GM12872 (cell line): ENCODE data around the gene CGREF1.

Experiments
- TF ChIP-seq, protein P1 (sequence below): IDR thresholded peaks from 3 replicates; pipeline ENCODE4 v1.5.1; 2011; ENCODE audit warnings: low read depth, mild to moderate bottlenecking, low read length, moderate library complexity; ENCODE audit not compliant: insufficient read depth

The CGREF1 gene

DNA sequence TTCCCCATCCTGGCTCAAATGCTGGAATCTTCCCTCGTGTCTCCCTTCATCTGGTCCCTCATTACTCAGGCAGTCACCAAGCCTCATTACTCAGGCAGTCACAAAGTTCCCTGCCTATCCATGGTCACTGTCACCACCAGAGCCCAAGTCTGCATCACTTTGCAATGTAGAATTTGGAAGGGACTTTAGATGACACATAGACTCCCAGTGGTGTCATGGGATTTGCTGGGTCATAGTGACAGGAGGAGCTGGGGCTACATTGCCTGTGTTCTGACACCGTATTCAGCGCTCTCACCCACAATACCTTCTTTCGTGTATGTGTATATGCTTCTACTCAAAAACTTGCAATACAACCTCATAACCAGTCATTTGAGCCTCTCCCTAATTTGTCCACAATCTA lies 42.6 kb downstream of the CGREF1 start:
- TF ChIP-seq, protein P1, sequence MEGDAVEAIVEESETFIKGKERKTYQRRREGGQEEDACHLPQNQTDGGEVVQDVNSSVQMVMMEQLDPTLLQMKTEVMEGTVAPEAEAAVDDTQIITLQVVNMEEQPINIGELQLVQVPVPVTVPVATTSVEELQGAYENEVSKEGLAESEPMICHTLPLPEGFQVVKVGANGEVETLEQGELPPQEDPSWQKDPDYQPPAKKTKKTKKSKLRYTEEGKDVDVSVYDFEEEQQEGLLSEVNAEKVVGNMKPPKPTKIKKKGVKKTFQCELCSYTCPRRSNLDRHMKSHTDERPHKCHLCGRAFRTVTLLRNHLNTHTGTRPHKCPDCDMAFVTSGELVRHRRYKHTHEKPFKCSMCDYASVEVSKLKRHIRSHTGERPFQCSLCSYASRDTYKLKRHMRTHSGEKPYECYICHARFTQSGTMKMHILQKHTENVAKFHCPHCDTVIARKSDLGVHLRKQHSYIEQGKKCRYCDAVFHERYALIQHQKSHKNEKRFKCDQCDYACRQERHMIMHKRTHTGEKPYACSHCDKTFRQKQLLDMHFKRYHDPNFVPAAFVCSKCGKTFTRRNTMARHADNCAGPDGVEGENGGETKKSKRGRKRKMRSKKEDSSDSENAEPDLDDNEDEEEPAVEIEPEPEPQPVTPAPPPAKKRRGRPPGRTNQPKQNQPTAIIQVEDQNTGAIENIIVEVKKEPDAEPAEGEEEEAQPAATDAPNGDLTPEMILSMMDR: no peak

DNA sequence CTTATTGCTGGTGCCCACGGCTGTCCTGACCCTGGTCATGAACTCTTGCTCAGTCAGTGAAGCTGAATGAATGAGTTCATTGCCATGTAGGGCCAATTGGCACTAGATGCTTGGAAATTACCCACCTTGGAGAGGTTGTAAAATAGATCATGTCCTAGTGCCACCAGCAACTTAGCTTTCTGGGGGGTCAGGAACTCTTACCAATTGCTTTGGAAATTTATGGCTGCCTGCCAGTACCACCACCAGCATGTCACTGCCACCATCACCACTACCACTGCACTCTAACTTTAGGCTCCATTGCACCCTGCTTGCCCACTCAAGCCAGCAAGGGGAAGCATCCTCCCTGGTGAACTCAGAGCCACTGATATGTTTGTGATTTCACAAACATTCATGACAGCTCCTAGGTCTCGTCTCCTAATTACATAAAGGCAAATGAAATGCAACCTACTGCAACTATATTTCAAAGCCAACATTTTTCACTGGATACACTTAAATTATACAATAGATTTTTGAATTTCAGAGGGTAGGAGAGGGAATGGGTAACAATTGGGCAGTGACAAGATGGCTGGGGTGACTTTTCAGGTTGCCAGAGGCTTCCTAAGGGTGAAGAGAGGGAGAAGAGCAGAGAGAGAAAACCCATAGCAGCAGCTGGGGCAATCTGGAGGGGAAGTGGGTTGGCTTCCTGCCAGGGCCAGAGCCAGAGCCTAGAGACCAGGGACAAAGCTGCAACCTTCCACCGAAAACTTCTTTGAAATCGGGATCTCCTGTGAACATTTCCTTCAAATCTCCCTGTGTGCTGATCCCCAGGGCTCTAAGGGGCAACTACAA lies 44.0 kb downstream of the CGREF1 start:
- TF ChIP-seq, protein P1: no peak

DNA sequence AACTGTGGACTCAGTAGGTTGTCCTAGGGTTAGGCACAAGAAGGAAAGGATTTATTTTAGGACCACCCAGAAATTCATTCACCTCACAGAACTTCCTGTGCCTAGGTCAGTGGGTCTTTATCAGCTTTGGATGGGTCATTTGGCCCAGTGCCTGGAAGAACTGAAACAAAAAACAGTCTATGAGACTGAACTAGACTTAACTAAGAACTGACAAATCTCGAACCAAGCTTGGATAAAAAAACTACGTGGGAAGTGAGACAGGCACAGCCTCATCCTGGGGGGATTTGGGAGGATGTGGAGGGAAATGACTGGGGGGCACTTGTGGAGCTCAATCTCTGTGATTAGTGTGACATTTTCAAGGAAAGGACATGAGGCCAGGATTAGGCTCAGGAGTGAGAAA lies 45.1 kb downstream of the CGREF1 start:
- TF ChIP-seq, protein P1: no peak

DNA sequence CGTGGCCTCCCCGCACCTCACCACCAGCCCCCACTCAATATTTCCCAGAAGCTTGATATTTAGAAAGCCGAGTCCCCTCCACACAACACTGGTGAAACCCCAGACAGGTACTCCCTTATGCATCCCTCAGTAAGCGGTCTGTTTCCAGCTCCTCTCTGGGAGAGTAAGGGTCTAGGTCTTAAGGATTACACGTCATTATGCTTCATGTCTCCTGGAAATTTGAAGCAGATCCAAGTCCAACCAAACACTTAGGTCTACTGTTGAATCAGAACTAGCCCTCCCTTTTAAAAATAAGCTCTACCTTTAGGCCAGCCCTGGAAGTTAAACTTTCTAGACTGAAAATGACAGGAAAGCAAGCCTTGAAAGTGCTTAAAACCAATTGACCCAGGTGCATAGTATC lies 46.0 kb downstream of the CGREF1 start:
- TF ChIP-seq, protein P1: no peak

DNA sequence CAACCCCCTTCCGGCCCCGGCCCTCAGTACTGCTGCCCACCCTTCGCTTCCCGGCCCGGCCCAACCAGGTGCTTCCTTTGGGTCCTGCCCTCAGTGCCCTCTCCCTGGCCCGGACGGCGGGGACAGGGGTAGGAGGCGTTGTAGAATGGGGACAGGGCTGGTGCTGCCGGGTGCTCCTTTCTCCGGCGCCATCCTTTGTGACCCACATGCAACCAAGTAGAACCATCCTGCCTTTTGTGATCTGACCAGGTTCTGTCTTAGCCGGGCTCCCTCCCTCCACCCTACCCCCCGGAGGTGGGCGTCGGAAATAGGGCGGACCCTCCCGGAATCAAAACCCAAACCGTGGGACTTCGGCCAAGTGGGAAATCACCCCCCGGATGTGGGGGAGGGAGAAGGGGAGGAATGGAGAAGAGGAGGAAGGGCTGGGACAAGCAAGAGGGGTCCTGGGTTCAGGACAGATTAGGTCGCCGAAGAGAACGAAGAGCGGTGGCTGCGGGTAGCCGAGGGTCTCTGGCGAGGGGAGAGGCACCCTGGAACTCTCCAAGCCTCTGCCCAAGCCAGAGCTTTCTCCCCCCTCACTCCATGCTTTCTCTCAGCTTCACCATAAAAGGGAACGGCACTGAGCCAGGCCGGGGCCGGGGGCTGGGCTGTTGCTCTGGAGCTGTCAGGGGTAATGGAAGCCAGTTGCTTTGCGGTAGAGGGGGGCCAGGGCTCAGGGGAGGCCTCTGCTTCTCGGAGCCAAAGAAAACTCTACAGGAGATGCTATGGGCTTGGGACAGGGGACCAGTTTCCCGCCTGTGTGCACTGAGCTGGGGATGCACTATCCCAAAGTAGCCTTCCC lies 46.7 kb downstream of the CGREF1 start:
- TF ChIP-seq, protein P1: no peak

DNA sequence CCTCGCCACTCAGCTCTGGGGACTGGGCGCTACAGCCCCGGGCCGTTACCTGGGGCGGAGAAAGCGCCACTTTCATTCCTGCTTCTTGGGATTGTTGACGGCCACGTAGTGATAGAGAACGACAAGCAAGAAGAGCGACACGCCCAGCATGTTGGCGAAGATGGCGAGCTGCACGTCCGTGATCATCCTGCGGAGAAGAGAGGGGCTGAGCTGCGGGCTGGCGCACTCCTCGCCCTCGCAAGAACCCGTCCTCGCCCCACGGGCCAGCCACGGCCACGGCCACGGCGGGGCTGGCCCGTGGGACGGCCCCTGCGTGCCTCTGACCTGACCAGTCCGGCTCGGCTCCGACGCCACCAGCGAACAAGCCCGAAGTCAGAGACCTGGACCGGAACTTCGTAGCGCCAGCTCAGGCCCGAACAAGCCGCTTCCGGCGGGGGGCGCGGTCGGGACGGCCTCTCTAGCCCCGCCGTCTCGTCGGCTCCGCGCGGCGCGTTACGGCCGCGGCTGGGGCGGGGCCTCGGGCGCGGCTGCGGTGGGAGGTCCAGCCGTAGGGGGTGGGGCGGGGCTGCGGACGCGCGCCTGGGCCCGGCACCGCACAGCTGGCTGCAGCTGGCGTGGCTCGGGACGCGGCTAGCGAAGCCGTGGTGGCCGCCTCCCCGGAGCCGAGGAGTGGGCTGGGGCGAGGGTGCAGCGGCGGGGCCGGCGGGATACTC lies 47.5 kb downstream of the CGREF1 start, which contains the start of gene OST4:
Gene OST4 (minus strand): TSS at position 378 of the 713 bp plus-strand sequence.
- TF ChIP-seq, protein P1: no peak
